HG02970 (cell line): ENCODE measurements around the gene MAP3K15.

Experiments
- ATAC-seq: cut with Tn5 transposase; IDR thresholded peaks from one replicate; pipeline ENCODE4 v1.9.1; 2021; ENCODE audit warnings: mild to moderate bottlenecking, moderate library complexity, moderate number of reproducible peaks; ENCODE audit not compliant: unreplicated experiment, low FRiP score

Gene MAP3K15, protein sequence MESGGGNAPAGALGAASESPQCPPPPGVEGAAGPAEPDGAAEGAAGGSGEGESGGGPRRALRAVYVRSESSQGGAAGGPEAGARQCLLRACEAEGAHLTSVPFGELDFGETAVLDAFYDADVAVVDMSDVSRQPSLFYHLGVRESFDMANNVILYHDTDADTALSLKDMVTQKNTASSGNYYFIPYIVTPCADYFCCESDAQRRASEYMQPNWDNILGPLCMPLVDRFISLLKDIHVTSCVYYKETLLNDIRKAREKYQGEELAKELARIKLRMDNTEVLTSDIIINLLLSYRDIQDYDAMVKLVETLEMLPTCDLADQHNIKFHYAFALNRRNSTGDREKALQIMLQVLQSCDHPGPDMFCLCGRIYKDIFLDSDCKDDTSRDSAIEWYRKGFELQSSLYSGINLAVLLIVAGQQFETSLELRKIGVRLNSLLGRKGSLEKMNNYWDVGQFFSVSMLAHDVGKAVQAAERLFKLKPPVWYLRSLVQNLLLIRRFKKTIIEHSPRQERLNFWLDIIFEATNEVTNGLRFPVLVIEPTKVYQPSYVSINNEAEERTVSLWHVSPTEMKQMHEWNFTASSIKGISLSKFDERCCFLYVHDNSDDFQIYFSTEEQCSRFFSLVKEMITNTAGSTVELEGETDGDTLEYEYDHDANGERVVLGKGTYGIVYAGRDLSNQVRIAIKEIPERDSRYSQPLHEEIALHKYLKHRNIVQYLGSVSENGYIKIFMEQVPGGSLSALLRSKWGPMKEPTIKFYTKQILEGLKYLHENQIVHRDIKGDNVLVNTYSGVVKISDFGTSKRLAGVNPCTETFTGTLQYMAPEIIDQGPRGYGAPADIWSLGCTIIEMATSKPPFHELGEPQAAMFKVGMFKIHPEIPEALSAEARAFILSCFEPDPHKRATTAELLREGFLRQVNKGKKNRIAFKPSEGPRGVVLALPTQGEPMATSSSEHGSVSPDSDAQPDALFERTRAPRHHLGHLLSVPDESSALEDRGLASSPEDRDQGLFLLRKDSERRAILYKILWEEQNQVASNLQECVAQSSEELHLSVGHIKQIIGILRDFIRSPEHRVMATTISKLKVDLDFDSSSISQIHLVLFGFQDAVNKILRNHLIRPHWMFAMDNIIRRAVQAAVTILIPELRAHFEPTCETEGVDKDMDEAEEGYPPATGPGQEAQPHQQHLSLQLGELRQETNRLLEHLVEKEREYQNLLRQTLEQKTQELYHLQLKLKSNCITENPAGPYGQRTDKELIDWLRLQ (N-terminal part only)

DNA sequence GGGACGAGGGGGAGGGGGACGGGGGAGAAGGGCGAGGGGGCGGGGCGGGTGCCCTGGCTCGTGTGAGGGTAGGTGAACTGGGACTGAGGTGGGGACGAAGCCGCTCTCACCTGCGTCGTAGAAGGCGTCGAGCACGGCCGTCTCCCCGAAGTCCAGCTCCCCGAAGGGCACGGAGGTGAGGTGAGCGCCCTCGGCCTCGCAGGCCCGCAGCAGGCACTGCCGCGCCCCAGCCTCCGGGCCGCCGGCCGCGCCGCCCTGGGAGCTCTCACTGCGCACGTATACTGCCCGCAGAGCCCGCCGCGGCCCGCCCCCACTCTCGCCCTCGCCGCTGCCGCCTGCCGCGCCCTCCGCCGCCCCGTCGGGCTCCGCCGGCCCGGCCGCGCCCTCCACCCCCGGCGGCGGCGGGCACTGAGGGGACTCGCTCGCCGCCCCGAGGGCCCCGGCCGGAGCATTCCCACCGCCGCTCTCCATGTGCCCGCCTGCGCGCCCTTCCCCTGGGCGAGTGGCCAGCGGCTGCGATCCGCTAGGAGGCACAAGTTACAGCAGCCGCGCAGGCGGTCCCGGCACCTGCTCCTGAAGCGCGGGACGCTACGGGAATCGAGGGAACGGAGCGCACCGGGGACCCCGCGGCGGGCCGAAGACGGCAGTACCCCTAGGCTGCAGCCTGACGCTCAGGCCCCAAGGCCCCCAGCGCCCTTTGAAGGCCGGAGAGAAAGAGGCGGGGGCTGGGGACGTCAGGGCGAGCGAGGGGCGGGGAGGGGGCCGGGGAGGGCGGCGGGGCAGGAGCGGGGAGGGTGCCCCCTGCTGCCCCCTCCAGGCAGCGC is at the start of gene MAP3K15:
MAP3K15 (minus strand) TSS at position 718 of the 824 bp plus-strand sequence; CDS start at position 471, 247 bp downstream.
- ATAC-seq: no peak

- no peak for ATAC-seq
Observed at GRCh38 chrX:19564606-19565005, 49.3 kb upstream of the MAP3K15 start.

GRCh38 chrX:19563746-19564145 is 48.4 kb upstream of the MAP3K15 start:
- ATAC-seq: no peak

DNA sequence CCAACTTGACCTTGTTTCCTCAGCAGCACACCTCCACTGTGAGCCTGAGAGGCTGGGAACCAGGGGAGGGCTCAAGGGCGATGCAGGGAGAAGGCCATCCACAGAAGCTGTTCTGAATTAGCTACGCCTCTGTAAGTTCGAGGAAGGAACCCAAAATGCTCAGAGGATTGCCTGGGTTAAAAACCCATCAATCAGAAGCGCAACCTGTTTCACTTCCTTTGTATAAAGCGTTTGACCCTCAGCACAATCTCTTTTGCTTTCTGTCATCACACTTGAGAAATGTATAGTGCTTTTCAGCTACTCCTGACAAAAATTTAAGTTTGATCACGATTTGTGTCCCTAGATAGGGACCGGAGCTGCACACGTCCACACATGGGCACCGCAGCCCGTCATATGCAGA is 48.0 kb upstream of the MAP3K15 start:
- ATAC-seq: no peak

DNA sequence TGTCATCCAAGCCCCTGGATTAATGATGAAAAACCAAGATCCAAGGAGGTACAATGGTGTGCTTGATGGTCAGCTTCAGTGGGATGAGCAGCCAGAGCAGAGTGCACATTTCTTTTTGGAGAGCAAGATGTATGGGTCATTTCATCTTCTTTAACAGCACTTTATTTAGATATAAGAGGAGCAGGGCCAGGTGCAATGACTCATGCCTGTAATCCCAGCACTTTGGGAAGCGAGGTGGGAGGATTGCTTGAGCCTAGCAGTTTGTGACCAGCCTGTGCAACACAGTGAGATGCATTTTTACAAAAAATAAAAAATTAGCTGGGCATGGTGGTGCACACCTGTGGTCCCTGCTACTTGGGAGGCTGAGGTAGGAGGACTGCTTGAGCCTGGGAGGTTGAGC is 45.3 kb upstream of the MAP3K15 start:
- no peak for ATAC-seq

DNA sequence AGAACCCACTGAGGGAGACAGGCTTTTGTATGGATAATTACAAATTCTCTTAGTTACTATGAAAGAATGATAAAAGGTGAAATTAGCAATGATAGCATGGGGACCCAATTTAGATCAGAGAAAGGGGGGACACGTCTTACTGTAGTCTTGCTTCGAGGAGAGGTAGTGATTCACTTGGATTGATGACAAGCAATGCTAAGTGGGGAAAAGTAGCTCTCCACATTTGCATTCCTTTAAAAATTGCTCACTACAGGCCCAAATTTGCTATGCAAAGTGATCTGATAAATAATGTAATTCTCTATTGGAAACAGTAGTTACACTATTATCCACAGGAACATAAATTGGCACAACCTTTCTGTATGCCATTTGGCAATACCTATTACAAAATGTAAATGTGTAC is 42.5 kb upstream of the MAP3K15 start:
- no peak for ATAC-seq

DNA sequence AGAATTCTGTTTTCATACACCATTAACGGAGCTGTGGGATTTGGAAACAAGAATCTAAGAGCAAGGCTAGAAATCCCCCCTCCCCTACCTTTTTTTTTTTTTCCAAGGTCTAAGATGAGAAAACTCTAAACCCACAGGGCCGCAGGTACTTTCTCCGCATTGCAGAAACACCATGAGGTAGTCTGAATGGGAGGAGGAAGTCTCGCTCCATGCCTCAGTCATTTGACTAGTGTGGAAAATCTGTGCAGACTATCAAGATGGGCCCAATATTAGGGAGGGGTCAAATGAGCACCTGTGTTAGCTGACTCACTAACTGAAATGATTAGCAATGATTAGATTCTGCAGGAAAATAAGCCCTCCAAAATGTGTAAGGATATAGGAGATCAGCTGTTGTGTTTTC is 40.9 kb upstream of the MAP3K15 start:
- ATAC-seq: no peak

- no peak for ATAC-seq
Observed at GRCh38 chrX:19555683-19556082, 40.4 kb upstream of the MAP3K15 start.

DNA sequence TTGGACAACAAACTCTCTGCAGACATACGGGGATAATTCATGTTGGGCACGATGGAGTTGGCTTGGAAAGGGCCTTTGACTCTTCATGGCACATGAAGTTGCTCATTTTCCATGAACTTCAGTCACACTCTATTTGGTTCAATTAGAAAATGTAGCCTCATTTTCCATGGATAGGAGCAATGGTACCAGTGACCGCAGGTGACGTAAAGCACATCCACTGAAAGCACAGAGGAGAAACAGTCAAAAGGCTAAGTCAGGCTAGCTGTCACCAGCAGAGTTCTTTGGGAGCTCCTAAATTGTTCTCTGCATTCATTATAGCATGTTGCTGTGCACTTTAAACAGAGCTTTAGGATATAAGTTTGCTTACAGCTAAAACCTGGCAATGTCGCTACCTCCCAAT is 39.9 kb upstream of the MAP3K15 start:
- ATAC-seq: no peak

GRCh38 chrX:19554786-19555185 is 39.5 kb upstream of the MAP3K15 start:
- no peak for ATAC-seq

- ATAC-seq: no peak
Observed at GRCh38 chrX:19552793-19553192, 37.5 kb upstream of the MAP3K15 start.

DNA sequence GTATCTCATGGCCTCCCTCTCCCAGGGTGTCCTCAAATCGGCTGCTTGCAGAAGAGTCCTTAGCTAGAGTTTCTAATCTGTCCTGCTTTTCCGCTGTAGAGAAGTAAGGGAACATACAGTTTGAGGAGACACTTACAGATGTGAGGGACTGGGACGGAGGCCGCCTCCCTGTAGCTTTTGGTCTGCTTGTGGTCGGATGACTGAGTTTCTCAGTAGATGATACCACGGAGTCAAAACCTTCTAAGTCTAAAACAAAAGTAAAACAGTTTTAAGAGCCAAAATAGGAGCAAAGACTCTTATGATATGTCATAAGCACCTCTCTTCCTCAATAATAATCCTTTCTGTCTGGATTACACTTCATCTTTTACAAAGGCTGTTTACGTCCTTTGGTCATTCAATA is 34.5 kb upstream of the MAP3K15 start:
- no peak for ATAC-seq

GRCh38 chrX:19548934-19549333 is 33.6 kb upstream of the MAP3K15 start:
- ATAC-seq: no peak

DNA sequence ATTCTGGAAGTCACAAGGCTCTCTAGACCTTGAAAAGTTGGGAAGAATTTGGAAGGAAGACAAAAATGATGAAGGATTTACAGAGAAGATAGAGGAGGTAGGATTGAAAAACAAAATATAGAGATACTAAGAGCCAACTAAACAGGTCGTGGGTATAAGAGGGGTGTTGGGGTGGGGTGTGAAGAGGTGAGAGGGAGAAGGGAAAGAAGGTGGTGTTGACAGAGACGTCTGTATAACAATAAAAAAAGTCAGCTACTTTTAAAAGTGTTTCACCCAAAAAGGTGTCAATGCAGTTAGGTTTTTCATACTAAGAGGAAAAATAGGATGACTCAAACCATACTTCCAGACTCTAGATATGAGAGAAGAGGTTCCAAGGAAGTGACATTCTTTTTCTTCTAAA is 33.0 kb upstream of the MAP3K15 start:
- no peak for ATAC-seq

DNA sequence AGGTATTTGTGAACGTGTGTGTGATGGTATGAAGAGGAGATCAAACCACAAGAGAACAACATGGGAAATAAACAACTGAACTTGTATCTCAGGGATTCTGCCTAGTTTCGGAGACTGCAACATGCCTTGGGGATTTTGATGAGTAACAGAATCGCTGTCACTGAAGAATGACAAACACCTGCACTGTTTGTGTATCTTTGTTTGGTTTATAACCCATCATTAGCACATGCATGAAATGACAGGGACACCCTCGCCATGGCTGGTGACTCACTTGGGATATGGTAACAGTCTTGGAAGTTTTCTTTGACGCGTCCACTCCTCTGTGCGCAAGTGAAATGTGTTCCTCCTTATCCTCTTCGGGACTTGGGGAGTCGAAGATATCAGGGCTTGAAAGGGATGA is 30.3 kb upstream of the MAP3K15 start:
- ATAC-seq: no peak

DNA sequence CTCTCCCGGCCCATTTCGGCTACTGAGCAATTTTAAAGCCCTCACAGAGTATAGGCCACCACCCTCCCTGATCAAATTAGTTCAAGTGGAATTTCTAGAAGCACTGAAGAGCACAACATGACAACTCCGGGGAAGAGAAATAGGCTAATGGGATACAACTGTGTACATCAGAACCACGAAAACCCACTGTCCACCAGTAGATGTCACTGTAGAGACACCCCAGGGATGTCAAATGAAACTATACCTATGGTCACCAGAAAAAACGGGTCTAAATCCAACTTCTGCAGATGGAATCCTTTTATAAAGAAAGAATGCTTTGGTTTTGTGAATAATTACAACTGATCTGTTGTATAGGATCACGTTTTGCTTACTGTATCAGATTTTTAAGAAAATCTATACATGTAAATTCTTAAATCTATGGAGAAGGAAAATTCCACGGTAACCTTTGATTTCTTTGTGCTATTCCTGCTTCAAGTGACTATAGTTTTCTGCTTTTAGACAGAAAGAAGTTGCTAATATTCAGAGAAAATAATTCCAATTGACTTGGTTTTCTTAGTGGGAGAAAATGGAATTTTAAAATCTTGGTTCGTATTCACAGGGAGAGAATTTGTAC is 29.5 kb upstream of the MAP3K15 start:
- no peak for ATAC-seq

DNA sequence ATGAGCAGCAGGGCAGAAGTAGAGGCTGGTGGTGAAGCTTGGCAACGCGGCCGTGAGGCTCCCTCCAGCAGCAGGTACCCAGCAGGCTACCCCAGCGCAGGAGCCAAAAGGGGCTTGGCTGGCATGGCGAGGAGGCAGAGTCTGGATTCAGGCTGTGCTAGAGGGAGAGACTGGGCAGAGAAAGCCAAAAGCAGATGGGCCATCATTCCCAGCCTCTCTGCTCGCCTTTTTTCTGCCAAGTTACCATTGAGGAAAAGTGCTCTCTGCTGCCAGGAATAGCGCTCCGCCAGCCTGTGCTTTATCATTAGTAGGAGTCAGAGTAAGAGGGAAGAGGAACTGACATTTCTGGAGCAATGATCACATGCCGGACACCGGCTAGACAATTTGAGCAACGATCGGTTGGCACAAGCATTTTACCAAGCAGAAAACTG is 28.7 kb upstream of the MAP3K15 start:
- ATAC-seq: no peak

GRCh38 chrX:19543020-19543715 is 27.9 kb upstream of the MAP3K15 start:
- ATAC-seq: no peak

- ATAC-seq: no peak
Observed at GRCh38 chrX:19541931-19542330, 26.6 kb upstream of the MAP3K15 start.
